HepG2 (cell line): ENCODE data around the gene HDAC5. TPM values are rescaled to one million over a fixed set of nuclear protein-coding genes. Genes with fewer than 3 reads are reported as not detected.

Source experiments
- CREB1 ChIP-seq, 2 experiments: fragments of 450-650 bp in 1 of 2; IDR thresholded peaks; 2 replicates each; pipeline ENCODE4 v1.6.1; 2016 to 2017; ENCODE audit warnings: control low read depth in 1 of 2, mild to moderate bottlenecking in 1 of 2, missing compliant biosample characterization in 1 of 2, missing genetic modification characterization in 1 of 2
- JDP2 ChIP-seq: sonication (generic); formaldehyde crosslinking; IDR thresholded peaks from 2 replicates; pipeline ENCODE4 v1.8.1; 2022; ENCODE audit warnings: missing genetic modification reagents, borderline replicate concordance
- NONO ChIP-seq, 2 experiments: fragments of 450-650 bp in 1 of 2; sonication (generic) in 1 of 2; formaldehyde crosslinking in 1 of 2; IDR thresholded peaks in 1 of 2; conservative IDR thresholded peaks in 1 of 2; 2 replicates each; pipeline versions ENCODE4 v1.6.1 to v1.8.0; 2017 to 2022; ENCODE audit warnings: mild to moderate bottlenecking in 1 of 2, missing genetic modification reagents in 1 of 2, moderate library complexity in 1 of 2
- PAX8 ChIP-seq: sonication (generic); formaldehyde crosslinking; IDR thresholded peaks from 2 replicates; pipeline ENCODE4 v1.8.0; 2022; ENCODE audit warnings: mild to moderate bottlenecking, missing genetic modification reagents, borderline replicate concordance
- SP4 ChIP-seq: sonication (generic); formaldehyde crosslinking; IDR thresholded peaks from 2 replicates; pipeline ENCODE4 v1.8.1; 2023; ENCODE audit warnings: mild to moderate bottlenecking, missing genetic modification reagents
- STAT6 ChIP-seq: sonication (generic); formaldehyde crosslinking; IDR thresholded peaks from 2 replicates; pipeline ENCODE4 v1.4.0; 2020; ENCODE audit warnings: missing genetic modification reagents, mild to moderate bottlenecking, borderline replicate concordance
- TBP ChIP-seq: sonication (generic); formaldehyde crosslinking; IDR thresholded peaks from 2 replicates; pipeline ENCODE4 v1.5.0; 2020; ENCODE audit warnings: missing genetic modification reagents
- ZNF550 ChIP-seq: sonication (generic); formaldehyde crosslinking; IDR thresholded peaks from 2 replicates; pipeline ENCODE4 v1.4.0; 2020; ENCODE audit warnings: mild to moderate bottlenecking, missing genetic modification reagents, borderline replicate concordance
- ZNF691 ChIP-seq: sonication (generic); formaldehyde crosslinking; IDR thresholded peaks from 2 replicates; pipeline ENCODE4 v1.4.0; 2020; ENCODE audit warnings: missing genetic modification reagents, low read depth, mild to moderate bottlenecking, borderline replicate concordance
- ZNF790 ChIP-seq: sonication (generic); formaldehyde crosslinking; IDR thresholded peaks from 2 replicates; pipeline ENCODE4 v1.8.0; 2022; ENCODE audit warnings: missing genetic modification reagents, mild to moderate bottlenecking, borderline replicate concordance
- polyA plus RNA-seq, 8 experiments: library from polyadenylated mRNA; depleted of rRNA in 3 of 8; stranded (reverse) in 7 of 8; unstranded in 1 of 8; fragments of >200 nt; fragmentation: Illumina TruSeq in 4 of 8; extraction: Trizol in 4 of 8; gene quantifications; 2 replicates each; pipeline versions ENCODE4 v1.2.1 to v1.2.3, GENCODE V29; 2011 to 2016; ENCODE audit warnings: low read depth in 4 of 8, missing spikeins in 1 of 8, mixed read lengths in 1 of 8; ENCODE audit not compliant: insufficient read depth in 1 of 8
- total RNA-seq, 5 experiments: library from RNA; depleted of rRNA; stranded (reverse); fragments of >200 nt; fragmentation: Illumina TruSeq; extraction: Trizol; gene quantifications; 2 replicates each; pipeline ENCODE4 v1.2.3, GENCODE V29; 2016; ENCODE audit warnings: low read depth in 1 of 5
- TF ChIP-seq, protein P1 (sequence below): sonication (generic); formaldehyde crosslinking; IDR thresholded peaks from 2 replicates; pipeline ENCODE4 v1.4.0; 2020; ENCODE audit warnings: missing genetic modification reagents
- TF ChIP-seq, protein P2 (sequence below): sonication (generic); formaldehyde crosslinking; IDR thresholded peaks from 2 replicates; pipeline ENCODE4 v1.4.0; 2020; ENCODE audit warnings: missing genetic modification reagents, borderline replicate concordance
- TF ChIP-seq, protein P3 (sequence below): sonication (generic); formaldehyde crosslinking; IDR thresholded peaks from 2 replicates; pipeline ENCODE4 v1.4.0; 2020; ENCODE audit warnings: missing genetic modification reagents

HDAC5 gene
- total and polyA plus RNA-seq, 2 of the 13 experiments (the other 11 are each of a cell fraction or from before 2014, with no cell fraction given): 46.4 to 85.4 TPM

DNA sequence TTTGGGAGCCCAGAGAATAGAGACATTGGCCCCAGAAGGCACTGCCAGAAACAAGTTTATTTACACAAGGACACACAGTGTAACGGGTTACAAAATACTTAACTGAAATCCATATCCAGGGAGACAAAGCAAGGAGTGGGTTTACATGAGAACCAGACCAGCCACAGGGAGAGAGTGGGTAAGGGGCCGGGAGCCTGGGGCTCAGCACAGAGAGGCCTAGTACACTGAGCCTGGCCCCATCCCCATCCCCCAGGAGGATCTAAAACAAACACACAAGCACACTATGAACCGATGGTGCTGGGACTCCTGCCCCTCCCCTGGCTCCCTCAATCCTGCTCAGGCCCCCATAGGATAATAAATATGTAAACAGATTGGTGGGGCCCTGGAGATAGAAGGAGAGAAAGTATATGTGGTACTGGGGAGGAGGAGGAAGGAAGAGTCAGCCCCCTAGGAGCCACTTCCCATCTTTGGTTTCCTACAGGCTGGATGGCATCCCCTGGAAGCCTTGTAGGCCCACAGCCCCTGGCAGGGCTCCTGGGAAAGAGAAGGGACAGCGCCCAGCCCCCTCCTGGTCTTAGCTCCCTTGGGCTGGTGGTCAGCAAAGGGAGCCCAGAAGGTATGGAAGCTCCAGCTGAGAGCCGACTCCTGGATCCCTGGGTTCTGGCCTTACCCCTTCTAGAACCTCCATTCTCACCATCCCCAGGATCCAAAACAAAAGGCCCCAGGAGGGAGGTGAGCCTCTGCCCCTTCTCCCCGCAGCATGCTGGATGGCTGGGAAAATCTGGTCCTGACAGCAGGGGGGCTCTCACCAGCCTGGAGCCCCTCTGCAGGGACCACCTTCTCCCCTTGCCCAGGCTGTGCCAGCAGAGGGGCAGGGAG, 46.5 kb downstream of the HDAC5 start (continued):
- TF ChIP-seq, protein P1, sequence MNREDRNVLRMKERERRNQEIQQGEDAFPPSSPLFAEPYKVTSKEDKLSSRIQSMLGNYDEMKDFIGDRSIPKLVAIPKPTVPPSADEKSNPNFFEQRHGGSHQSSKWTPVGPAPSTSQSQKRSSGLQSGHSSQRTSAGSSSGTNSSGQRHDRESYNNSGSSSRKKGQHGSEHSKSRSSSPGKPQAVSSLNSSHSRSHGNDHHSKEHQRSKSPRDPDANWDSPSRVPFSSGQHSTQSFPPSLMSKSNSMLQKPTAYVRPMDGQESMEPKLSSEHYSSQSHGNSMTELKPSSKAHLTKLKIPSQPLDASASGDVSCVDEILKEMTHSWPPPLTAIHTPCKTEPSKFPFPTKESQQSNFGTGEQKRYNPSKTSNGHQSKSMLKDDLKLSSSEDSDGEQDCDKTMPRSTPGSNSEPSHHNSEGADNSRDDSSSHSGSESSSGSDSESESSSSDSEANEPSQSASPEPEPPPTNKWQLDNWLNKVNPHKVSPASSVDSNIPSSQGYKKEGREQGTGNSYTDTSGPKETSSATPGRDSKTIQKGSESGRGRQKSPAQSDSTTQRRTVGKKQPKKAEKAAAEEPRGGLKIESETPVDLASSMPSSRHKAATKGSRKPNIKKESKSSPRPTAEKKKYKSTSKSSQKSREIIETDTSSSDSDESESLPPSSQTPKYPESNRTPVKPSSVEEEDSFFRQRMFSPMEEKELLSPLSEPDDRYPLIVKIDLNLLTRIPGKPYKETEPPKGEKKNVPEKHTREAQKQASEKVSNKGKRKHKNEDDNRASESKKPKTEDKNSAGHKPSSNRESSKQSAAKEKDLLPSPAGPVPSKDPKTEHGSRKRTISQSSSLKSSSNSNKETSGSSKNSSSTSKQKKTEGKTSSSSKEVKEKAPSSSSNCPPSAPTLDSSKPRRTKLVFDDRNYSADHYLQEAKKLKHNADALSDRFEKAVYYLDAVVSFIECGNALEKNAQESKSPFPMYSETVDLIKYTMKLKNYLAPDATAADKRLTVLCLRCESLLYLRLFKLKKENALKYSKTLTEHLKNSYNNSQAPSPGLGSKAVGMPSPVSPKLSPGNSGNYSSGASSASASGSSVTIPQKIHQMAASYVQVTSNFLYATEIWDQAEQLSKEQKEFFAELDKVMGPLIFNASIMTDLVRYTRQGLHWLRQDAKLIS (CRISPR knock-in tag): no peak
- TF ChIP-seq JDP2 (CRISPR knock-in tag) (no peak), SP4 (CRISPR knock-in tag) (no peak), TBP (no peak), ZNF550 (no peak), NONO (IDR thresholded peaks at IDR 0.05) (no peak), NONO (CRISPR knock-in tag; conservative IDR thresholded peaks at IDR 0.05) (no peak), PAX8 (CRISPR knock-in tag) (no peak), CREB1 (IDR thresholded peaks at IDR 0.05) (no peak), CREB1 (CRISPR knock-in tag; IDR thresholded peaks at IDR 0.05) (no peak), ZNF790 (CRISPR knock-in tag) (no peak), STAT6 (CRISPR knock-in tag) (no peak), ZNF691 (no peak)
- TF ChIP-seq, protein P2, sequence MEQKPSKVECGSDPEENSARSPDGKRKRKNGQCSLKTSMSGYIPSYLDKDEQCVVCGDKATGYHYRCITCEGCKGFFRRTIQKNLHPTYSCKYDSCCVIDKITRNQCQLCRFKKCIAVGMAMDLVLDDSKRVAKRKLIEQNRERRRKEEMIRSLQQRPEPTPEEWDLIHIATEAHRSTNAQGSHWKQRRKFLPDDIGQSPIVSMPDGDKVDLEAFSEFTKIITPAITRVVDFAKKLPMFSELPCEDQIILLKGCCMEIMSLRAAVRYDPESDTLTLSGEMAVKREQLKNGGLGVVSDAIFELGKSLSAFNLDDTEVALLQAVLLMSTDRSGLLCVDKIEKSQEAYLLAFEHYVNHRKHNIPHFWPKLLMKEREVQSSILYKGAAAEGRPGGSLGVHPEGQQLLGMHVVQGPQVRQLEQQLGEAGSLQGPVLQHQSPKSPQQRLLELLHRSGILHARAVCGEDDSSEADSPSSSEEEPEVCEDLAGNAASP (CRISPR knock-in tag): no peak
- TF ChIP-seq, protein P3, sequence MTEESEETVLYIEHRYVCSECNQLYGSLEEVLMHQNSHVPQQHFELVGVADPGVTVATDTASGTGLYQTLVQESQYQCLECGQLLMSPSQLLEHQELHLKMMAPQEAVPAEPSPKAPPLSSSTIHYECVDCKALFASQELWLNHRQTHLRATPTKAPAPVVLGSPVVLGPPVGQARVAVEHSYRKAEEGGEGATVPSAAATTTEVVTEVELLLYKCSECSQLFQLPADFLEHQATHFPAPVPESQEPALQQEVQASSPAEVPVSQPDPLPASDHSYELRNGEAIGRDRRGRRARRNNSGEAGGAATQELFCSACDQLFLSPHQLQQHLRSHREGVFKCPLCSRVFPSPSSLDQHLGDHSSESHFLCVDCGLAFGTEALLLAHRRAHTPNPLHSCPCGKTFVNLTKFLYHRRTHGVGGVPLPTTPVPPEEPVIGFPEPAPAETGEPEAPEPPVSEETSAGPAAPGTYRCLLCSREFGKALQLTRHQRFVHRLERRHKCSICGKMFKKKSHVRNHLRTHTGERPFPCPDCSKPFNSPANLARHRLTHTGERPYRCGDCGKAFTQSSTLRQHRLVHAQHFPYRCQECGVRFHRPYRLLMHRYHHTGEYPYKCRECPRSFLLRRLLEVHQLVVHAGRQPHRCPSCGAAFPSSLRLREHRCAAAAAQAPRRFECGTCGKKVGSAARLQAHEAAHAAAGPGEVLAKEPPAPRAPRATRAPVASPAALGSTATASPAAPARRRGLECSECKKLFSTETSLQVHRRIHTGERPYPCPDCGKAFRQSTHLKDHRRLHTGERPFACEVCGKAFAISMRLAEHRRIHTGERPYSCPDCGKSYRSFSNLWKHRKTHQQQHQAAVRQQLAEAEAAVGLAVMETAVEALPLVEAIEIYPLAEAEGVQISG (CRISPR knock-in tag): peak; percentile 58; the same call in 1 of the 2 replicates
